ENCODE data around the gene USP15.
"Not testable (repeated sequence)": the region's sequence is repeated elsewhere in the genome, so short reads cannot be mapped to it uniquely, and the experiment has no call there.

The USP15 gene

GRCh38 chr12:62331306-62331705 is 71.1 kb downstream of the USP15 start:
- H3K4me3 ChIP-seq (ENCODE audit: low read depth, low read length), result no peak overlapping the region
- H3K4me2 ChIP-seq (ENCODE audit: low read length), result no peak overlapping the region
- no peaks in the 10 kb centered on the region for H3K4me1 ChIP-seq
- H3K27me3 ChIP-seq (ENCODE audit: control insufficient read depth, insufficient read depth, low read length), result no peaks in the 10 kb centered on the region
- H3K79me2 ChIP-seq, result no peaks in the 10 kb centered on the region
- no peak overlapping the region for H3K27ac ChIP-seq
- no peak for TF ChIP-seq CTCF (IDR thresholded peaks at IDR 0.05)
- no peak overlapping the region for H2AFZ ChIP-seq
- H3K9me3 ChIP-seq (ENCODE audit: control insufficient read depth, low read length), result no peaks in the 10 kb centered on the region
- H3K36me3 ChIP-seq (ENCODE audit: control insufficient read depth, insufficient read depth, low read length), result no peaks in the 10 kb centered on the region
- no peak overlapping the region for H3K9ac ChIP-seq

GRCh38 chr12:62332598-62332997 is 72.4 kb downstream of the USP15 start:
- H3K4me1 ChIP-seq, result no peaks in the 10 kb centered on the region
- no peaks in the 10 kb centered on the region for H3K36me3 ChIP-seq (ENCODE audit: control insufficient read depth, insufficient read depth, low read length)
- no peaks in the 10 kb centered on the region for H3K9me3 ChIP-seq (ENCODE audit: control insufficient read depth, low read length)
- no peak overlapping the region for H3K4me3 ChIP-seq (ENCODE audit: low read depth, low read length)
- no peak overlapping the region for H3K9ac ChIP-seq
- H2AFZ ChIP-seq, result no peak overlapping the region
- H3K27me3 ChIP-seq (ENCODE audit: control insufficient read depth, insufficient read depth, low read length), result no peaks in the 10 kb centered on the region
- H3K4me2 ChIP-seq (ENCODE audit: low read length), result no peak overlapping the region
- no peak for TF ChIP-seq CTCF (IDR thresholded peaks at IDR 0.05)
- H3K27ac ChIP-seq, result no peak overlapping the region
- H3K79me2 ChIP-seq, result peaks cover under 1% of the 10 kb centered on the region

GRCh38 chr12:62335057-62335456 is 74.9 kb downstream of the USP15 start:
- no peak for TF ChIP-seq CTCF (IDR thresholded peaks at IDR 0.05)
- Histone ChIP-seq H3K9ac (no peak overlapping the region), H2AFZ (no peak overlapping the region), H3K27me3 (ENCODE audit: control insufficient read depth, insufficient read depth, low read length) (no peaks in the 10 kb centered on the region), H3K79me2 (peaks cover 18% of the 10 kb centered on the region), H3K9me3 (ENCODE audit: control insufficient read depth, low read length) (no peaks in the 10 kb centered on the region), H3K27ac (no peak overlapping the region), H3K4me2 (ENCODE audit: low read length) (no peak overlapping the region), H3K36me3 (ENCODE audit: control insufficient read depth, insufficient read depth, low read length) (no peaks in the 10 kb centered on the region), H3K4me3 (ENCODE audit: low read depth, low read length) (no peak overlapping the region), H3K4me1 (no peaks in the 10 kb centered on the region)

GRCh38 chr12:62335796-62336195 is 75.6 kb downstream of the USP15 start:
- TF ChIP-seq CTCF (IDR thresholded peaks at IDR 0.05), result no peak
- Histone ChIP-seq H3K9me3 (ENCODE audit: control insufficient read depth, low read length) (no peaks in the 10 kb centered on the region), H3K4me2 (ENCODE audit: low read length) (no peak overlapping the region), H3K4me1 (no peaks in the 10 kb centered on the region), H3K27me3 (ENCODE audit: control insufficient read depth, insufficient read depth, low read length) (no peaks in the 10 kb centered on the region), H3K79me2 (peaks cover 25% of the 10 kb centered on the region), H3K36me3 (ENCODE audit: control insufficient read depth, insufficient read depth, low read length) (no peaks in the 10 kb centered on the region), H3K9ac (no peak overlapping the region), H3K4me3 (ENCODE audit: low read depth, low read length) (no peak overlapping the region), H3K27ac (no peak overlapping the region), H2AFZ (no peak overlapping the region)

- H2AFZ ChIP-seq; H3K4me3 ChIP-seq (ENCODE audit: low read depth, low read length); H3K36me3 ChIP-seq (ENCODE audit: control insufficient read depth, insufficient read depth, low read length); H3K4me2 ChIP-seq (ENCODE audit: low read length); H3K4me1 ChIP-seq; H3K9ac ChIP-seq; H3K27me3 ChIP-seq (ENCODE audit: control insufficient read depth, insufficient read depth, low read length); H3K27ac ChIP-seq; H3K9me3 ChIP-seq (ENCODE audit: control insufficient read depth, low read length): not testable (repeated sequence)
- peaks cover 39% of the 10 kb centered on the region for H3K79me2 ChIP-seq
Observed at GRCh38 chr12:62337643-62338042, 77.4 kb downstream of the USP15 start.

- not testable (repeated sequence) for H3K9me3 ChIP-seq (ENCODE audit: control insufficient read depth, low read length); H3K36me3 ChIP-seq (ENCODE audit: control insufficient read depth, insufficient read depth, low read length); H3K27me3 ChIP-seq (ENCODE audit: control insufficient read depth, insufficient read depth, low read length); H3K4me1 ChIP-seq; H3K27ac ChIP-seq; H3K9ac ChIP-seq; H3K4me3 ChIP-seq (ENCODE audit: low read depth, low read length); H2AFZ ChIP-seq; H3K4me2 ChIP-seq (ENCODE audit: low read length)
- peaks cover 51% of the 10 kb centered on the region for H3K79me2 ChIP-seq
Observed at GRCh38 chr12:62342614-62343303, 82.6 kb downstream of the USP15 start.

- H3K79me2 ChIP-seq, result peaks cover 48% of the 10 kb centered on the region
- not testable (repeated sequence) for H3K9ac ChIP-seq; H3K9me3 ChIP-seq (ENCODE audit: control insufficient read depth, low read length); H3K36me3 ChIP-seq (ENCODE audit: control insufficient read depth, insufficient read depth, low read length); H3K27me3 ChIP-seq (ENCODE audit: control insufficient read depth, insufficient read depth, low read length); H2AFZ ChIP-seq; H3K27ac ChIP-seq; H3K4me2 ChIP-seq (ENCODE audit: low read length); H3K4me3 ChIP-seq (ENCODE audit: low read depth, low read length); H3K4me1 ChIP-seq
Observed at GRCh38 chr12:62343304-62344120, 83.3 kb downstream of the USP15 start.

All from parathyroid adenoma (tissue), 2 donors.